Ishikawa (cell line): Measurements from ENCODE around the gene STAMBPL1.

Experiments used
- CEBPB ChIP-seq: IDR thresholded peaks from 2 replicates; pipeline ENCODE4 v1.6.1; 2012
- EGR1 ChIP-seq: IDR thresholded peaks from 2 replicates; pipeline ENCODE4 v1.6.1; 2012
- EP300 ChIP-seq: IDR thresholded peaks from 2 replicates; pipeline ENCODE4 v1.6.1; 2012; ENCODE audit warnings: borderline replicate concordance
- RAD21 ChIP-seq: IDR thresholded peaks from 2 replicates; pipeline ENCODE4 v1.6.1; 2012; ENCODE audit warnings: low read depth
- TCF12 ChIP-seq: IDR thresholded peaks from 2 replicates; pipeline ENCODE4 v1.6.1; 2012; ENCODE audit warnings: low read depth
- YY1 ChIP-seq: IDR thresholded peaks from 2 replicates; pipeline ENCODE4 v1.6.1; 2012; ENCODE audit warnings: low read depth

- TF ChIP-seq TCF12 (no peak), EP300 (no peak), RAD21 (no peak), CEBPB (no peak), YY1 (no peak), EGR1 (no peak)
These were observed 25.4 kb upstream of the STAMBPL1 start for GRCh38 chr10:88854684-88855083.
